Measurements from ENCODE around the gene POU6F1. TPM values are rescaled to one million over a fixed set of nuclear protein-coding genes. Genes with fewer than 3 reads are reported as not detected.

Gene POU6F1
- total RNA-seq, 2 donors from 2014 or later: 11.4 to 16.4 TPM

GRCh38 chr12:51191516-51192283 lies 26.2 kb downstream of the POU6F1 start:
- Mint-ChIP-seq H3K27ac (no peak overlapping the region), H3K36me3 (ENCODE audit: low read depth) (peaks cover 12% of the 10 kb centered on the region), H3K4me1 (peaks cover 6% of the 10 kb centered on the region), H3K4me3 (no peak overlapping the region), H3K27me3 (ENCODE audit: insufficient read depth) (no peaks in the 10 kb centered on the region), H3K9me3 (peaks cover 5% of the 10 kb centered on the region)
- no peak overlapping the region for H3K4me3 ChIP-seq (ENCODE audit: low read length)
- no peak overlapping the region for H3K9ac ChIP-seq (ENCODE audit: extremely low read depth, low read length, poor library complexity, severe bottlenecking)
- H3K36me3 ChIP-seq (ENCODE audit: control insufficient read depth, insufficient read depth, low read length): no peaks in the 10 kb centered on the region
- no peaks in the 10 kb centered on the region for H3K9me3 ChIP-seq (ENCODE audit: control insufficient read depth, low read length)
- no peak overlapping the region for H3K27ac ChIP-seq (ENCODE audit: low read depth, low read length)
- H3K27me3 ChIP-seq (ENCODE audit: control insufficient read depth, insufficient read depth, low read length, poor library complexity, severe bottlenecking): no peaks in the 10 kb centered on the region
- no peak for DNase-seq
- WGBS, 2 experiments (ENCODE audit: insufficient coverage in 1 of 2, insufficient read length in 1 of 2): 87 to 92% methylated on average over 11 to 12 of the region's 12 CpGs
- no peak for TF ChIP-seq CTCF (conservative IDR thresholded peaks at IDR 0.05)
- no peaks in the 10 kb centered on the region for H3K4me1 ChIP-seq (ENCODE audit: control insufficient read depth, insufficient read depth, low read length)

GRCh38 chr12:51190820-51191219 lies 27.0 kb downstream of the POU6F1 start:
- Histone ChIP-seq H3K27ac (ENCODE audit: low read depth, low read length) (no peak overlapping the region), H3K4me1 (ENCODE audit: control insufficient read depth, insufficient read depth, low read length) (no peaks in the 10 kb centered on the region), H3K4me3 (ENCODE audit: low read length) (no peak overlapping the region), H3K36me3 (ENCODE audit: control insufficient read depth, insufficient read depth, low read length) (no peaks in the 10 kb centered on the region), H3K9ac (ENCODE audit: extremely low read depth, low read length, poor library complexity, severe bottlenecking) (no peak overlapping the region), H3K9me3 (ENCODE audit: control insufficient read depth, low read length) (no peaks in the 10 kb centered on the region), H3K27me3 (ENCODE audit: control insufficient read depth, insufficient read depth, low read length, poor library complexity, severe bottlenecking) (no peaks in the 10 kb centered on the region)
- TF ChIP-seq CTCF (conservative IDR thresholded peaks at IDR 0.05): no peak
- WGBS, 2 experiments (ENCODE audit: insufficient coverage in 1 of 2, insufficient read length in 1 of 2): 91 to 92% methylated on average over 2 to 4 of the region's 4 CpGs
- no peak overlapping the region for H3K4me3 Mint-ChIP-seq
- H3K27me3 Mint-ChIP-seq (ENCODE audit: insufficient read depth): no peaks in the 10 kb centered on the region
- peaks cover 6% of the 10 kb centered on the region for H3K4me1 Mint-ChIP-seq
- DNase-seq: no peak
- peaks cover 7% of the 10 kb centered on the region for H3K36me3 Mint-ChIP-seq (ENCODE audit: low read depth)
- H3K27ac Mint-ChIP-seq: no peak overlapping the region
- H3K9me3 Mint-ChIP-seq: no peaks in the 10 kb centered on the region

GRCh38 chr12:51189790-51190355 lies 28.0 kb downstream of the POU6F1 start:
- H3K4me3 Mint-ChIP-seq: no peak overlapping the region
- Histone ChIP-seq H3K9me3 (ENCODE audit: control insufficient read depth, low read length) (no peaks in the 10 kb centered on the region), H3K9ac (ENCODE audit: extremely low read depth, low read length, poor library complexity, severe bottlenecking) (no peak overlapping the region), H3K36me3 (ENCODE audit: control insufficient read depth, insufficient read depth, low read length) (no peaks in the 10 kb centered on the region), H3K4me3 (ENCODE audit: low read length) (no peak overlapping the region), H3K4me1 (ENCODE audit: control insufficient read depth, insufficient read depth, low read length) (no peaks in the 10 kb centered on the region), H3K27me3 (ENCODE audit: control insufficient read depth, insufficient read depth, low read length, poor library complexity, severe bottlenecking) (no peaks in the 10 kb centered on the region), H3K27ac (ENCODE audit: low read depth, low read length) (no peak overlapping the region)
- 92 to 99% methylated on average over 7 to 14 of the region's 14 CpGs for WGBS, 2 experiments (ENCODE audit: insufficient coverage in 1 of 2, insufficient read length in 1 of 2)
- no peak overlapping the region for H3K27ac Mint-ChIP-seq
- H3K27me3 Mint-ChIP-seq (ENCODE audit: insufficient read depth): no peaks in the 10 kb centered on the region
- peaks cover 7% of the 10 kb centered on the region for H3K36me3 Mint-ChIP-seq (ENCODE audit: low read depth)
- no peak for DNase-seq
- H3K4me1 Mint-ChIP-seq: peaks cover 6% of the 10 kb centered on the region
- no peak for TF ChIP-seq CTCF (conservative IDR thresholded peaks at IDR 0.05)
- H3K9me3 Mint-ChIP-seq: no peaks in the 10 kb centered on the region

All from endodermal cell (in vitro differentiated cells).